ENCODE results near the gene WDTC1. TPM values are rescaled to one million over a fixed set of nuclear protein-coding genes. Genes with fewer than 3 reads are reported as not detected.

The WDTC1 gene
- total and polyA plus RNA-seq, 10 donors, result 7.7 to 56.5 (median 44.1) TPM

DNA sequence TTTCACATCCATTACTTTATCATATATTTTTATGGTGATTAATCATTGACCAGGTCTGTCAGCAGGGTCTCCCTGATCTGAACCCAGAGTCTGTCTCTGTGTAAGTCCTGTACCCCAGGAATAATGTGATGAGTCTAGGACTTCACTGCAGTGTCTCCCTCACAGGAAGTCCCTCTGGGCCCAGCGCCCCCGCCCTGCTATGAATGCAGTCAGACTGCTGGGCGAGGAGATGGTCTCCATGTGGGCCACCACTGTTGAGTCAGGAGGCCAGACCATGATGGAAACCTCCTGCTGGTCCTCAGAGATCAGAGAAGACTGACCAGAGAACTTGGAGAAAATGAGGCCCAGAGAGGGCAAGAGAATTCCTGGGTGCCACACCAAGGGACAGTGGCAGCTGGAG, 97.0 kb downstream of the WDTC1 start:
- peak overlapping the region in 4 of 8 donors; percentile 16 to 63 (median 46) for H3K27ac ChIP-seq
- no peaks in the 10 kb centered on the region for H3K9me3 ChIP-seq
- intact Hi-C loops (cut with DNase I; ENCODE audit: low total_unique reads), result no loop called here
- WGBS, 5 donors, result 85 to 97% (median 90%) methylated on average over 3 of the region's 3 CpGs
- H3K27me3 ChIP-seq (replicated peaks in 1 of 7), result no peaks in the 10 kb centered on the region
- peaks cover 4 to 100% (median 63%) of the 10 kb centered on the region in 6 donors for H3K36me3 ChIP-seq
- DNase-seq, result peak; percentile 58
- H3K4me1 ChIP-seq, result peaks cover 21 to 69% (median 42%) of the 10 kb centered on the region in 6 donors
- no peak for TF ChIP-seq POLR2AphosphoS5 (IDR thresholded peaks at IDR 0.05)
- no peak for TF ChIP-seq POLR2A (IDR thresholded peaks at IDR 0.05)
- TF ChIP-seq, protein P1, sequence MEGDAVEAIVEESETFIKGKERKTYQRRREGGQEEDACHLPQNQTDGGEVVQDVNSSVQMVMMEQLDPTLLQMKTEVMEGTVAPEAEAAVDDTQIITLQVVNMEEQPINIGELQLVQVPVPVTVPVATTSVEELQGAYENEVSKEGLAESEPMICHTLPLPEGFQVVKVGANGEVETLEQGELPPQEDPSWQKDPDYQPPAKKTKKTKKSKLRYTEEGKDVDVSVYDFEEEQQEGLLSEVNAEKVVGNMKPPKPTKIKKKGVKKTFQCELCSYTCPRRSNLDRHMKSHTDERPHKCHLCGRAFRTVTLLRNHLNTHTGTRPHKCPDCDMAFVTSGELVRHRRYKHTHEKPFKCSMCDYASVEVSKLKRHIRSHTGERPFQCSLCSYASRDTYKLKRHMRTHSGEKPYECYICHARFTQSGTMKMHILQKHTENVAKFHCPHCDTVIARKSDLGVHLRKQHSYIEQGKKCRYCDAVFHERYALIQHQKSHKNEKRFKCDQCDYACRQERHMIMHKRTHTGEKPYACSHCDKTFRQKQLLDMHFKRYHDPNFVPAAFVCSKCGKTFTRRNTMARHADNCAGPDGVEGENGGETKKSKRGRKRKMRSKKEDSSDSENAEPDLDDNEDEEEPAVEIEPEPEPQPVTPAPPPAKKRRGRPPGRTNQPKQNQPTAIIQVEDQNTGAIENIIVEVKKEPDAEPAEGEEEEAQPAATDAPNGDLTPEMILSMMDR (IDR thresholded peaks at IDR 0.05 in 8 of 11, conservative IDR thresholded peaks at IDR 0.05 in 3 of 11), result no peak
- H3K4me3 ChIP-seq, result no peak overlapping the region

DNA sequence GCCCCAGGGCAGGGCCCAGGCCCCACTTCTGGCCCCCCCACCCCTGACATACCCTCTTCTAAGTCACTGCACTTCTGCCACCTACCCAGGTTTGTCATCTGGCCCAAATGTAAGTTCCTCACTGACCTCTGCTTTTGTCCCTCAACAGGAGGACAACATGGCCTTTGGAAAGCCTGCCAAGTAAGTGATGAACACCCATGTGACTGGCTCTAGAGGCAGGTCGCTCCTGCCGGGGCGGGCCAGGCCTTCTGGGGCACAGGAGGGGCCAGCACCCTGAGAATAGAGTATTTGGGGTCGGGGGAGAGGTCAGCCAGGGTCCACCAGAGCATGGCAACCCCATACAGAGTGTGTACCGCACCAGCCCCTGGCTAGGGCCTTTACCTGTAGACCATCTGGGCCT, 97.5 kb downstream of the WDTC1 start:
- Histone ChIP-seq H3K4me1 (peaks cover 20 to 64% (median 39%) of the 10 kb centered on the region in 6 donors), H3K27me3 (replicated peaks in 1 of 7) (no peaks in the 10 kb centered on the region), H3K27ac (peak overlapping the region in 4 of 8 donors; percentile 16 to 63 (median 46)), H3K9me3 (no peaks in the 10 kb centered on the region), H3K36me3 (peaks cover 4 to 100% (median 66%) of the 10 kb centered on the region in 6 donors), H3K4me3 (no peak overlapping the region)
- intact Hi-C loops (cut with DNase I; ENCODE audit: low total_unique reads), result no loop called here
- DNase-seq, result peak; percentile 59
- TF ChIP-seq POLR2A (IDR thresholded peaks at IDR 0.05) (no peak), POLR2AphosphoS5 (IDR thresholded peaks at IDR 0.05) (no peak)
- TF ChIP-seq, protein P1 (IDR thresholded peaks at IDR 0.05 in 8 of 11, conservative IDR thresholded peaks at IDR 0.05 in 3 of 11), result no peak
- WGBS, 5 donors, result 83 to 93% (median 90%) methylated on average over 2 to 5 of the region's 5 CpGs

DNA sequence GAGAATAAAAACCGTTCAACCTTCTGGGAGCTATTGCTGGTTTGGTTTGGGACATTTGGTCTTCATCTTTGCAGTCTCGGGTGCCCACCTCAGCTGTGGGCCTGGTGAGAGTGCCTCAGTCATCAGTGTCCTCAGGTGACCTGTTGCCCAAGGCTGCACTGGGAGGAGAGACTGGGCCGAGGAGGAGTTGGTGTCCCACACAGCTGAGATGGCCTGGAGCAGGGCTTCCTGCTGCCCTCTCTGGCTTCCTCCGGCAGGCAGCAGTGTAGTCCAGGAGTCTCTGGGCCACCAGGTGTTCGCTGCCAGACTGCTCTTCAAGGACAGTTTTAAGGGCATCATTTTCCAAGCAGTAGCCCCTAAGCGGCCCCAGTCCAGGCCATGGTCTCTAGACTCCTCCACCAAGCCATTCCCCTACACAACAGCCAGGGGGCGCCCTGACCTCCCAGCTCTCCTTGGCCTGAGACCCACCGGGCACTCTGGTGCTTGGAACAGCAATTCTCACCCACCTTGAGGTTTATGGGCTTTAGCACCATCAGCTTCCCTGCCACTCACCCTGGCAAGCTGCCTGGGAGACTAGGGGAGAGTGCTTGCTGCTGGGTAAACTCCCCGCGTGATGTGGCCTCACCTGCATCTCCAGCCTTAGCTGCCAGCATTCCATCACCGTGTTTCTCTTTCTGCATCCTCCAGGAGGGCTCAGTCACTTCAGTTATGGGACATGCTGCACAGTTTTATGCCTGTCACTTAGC, 98.3 kb downstream of the WDTC1 start:
- intact Hi-C loops (cut with DNase I; ENCODE audit: low total_unique reads), result no loop called here
- Histone ChIP-seq H3K27ac (peak overlapping the region in 4 of 8 donors; percentile 16 to 63 (median 46)), H3K9me3 (no peaks in the 10 kb centered on the region), H3K4me1 (peaks cover 20 to 56% (median 32%) of the 10 kb centered on the region in 6 donors), H3K4me3 (no peak overlapping the region), H3K27me3 (replicated peaks in 1 of 7) (no peaks in the 10 kb centered on the region), H3K36me3 (peaks cover 4 to 100% (median 69%) of the 10 kb centered on the region in 6 donors)
- peak; percentile 89 for DNase-seq
- WGBS, 5 donors, result 57 to 94% (median 66%) methylated on average over 5 to 11 of the region's 11 CpGs
- TF ChIP-seq POLR2AphosphoS5 (IDR thresholded peaks at IDR 0.05) (peak; percentile 26 to 41 (median 34)), POLR2A (IDR thresholded peaks at IDR 0.05) (no peak)
- TF ChIP-seq, protein P1 (IDR thresholded peaks at IDR 0.05 in 8 of 11, conservative IDR thresholded peaks at IDR 0.05 in 3 of 11), result peak; percentile 70 to 93 (median 88)

DNA sequence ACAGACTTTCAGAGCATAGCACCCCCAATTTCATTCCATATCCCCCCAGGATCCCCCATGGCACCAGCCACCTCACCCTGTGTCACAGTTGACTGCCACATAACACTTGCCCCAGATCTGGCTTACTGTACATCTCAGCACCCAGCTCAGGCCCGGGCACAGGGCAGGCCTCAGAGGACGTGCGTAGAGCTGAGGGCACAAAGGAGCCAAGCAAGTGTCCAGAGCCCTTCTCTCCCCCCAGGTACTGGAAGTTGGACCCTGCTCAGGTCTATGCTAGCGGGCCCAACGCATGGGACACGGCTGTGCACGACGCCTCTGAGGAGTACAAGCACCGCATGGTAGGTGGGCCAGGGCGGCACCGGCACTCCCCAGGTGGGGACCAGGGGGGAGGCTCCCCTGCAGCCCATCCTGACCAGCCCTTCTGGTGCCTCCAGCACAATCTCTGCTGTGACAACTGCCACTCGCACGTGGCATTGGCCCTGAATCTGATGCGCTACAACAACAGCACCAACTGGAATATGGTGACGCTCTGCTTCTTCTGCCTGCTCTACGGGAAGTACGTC, 99.4 kb downstream of the WDTC1 start:
- H3K27me3 ChIP-seq (replicated peaks in 1 of 7), result no peaks in the 10 kb centered on the region
- WGBS, 5 donors, result 92 to 95% (median 95%) methylated on average over 17 of the region's 17 CpGs; no CpG with 5 or more reads in 1 of the 5 donors
- no peak for DNase-seq
- H3K9me3 ChIP-seq, result no peaks in the 10 kb centered on the region
- H3K27ac ChIP-seq, result no peak overlapping the region
- intact Hi-C loops (cut with DNase I; ENCODE audit: low total_unique reads), result no loop called here
- peaks cover 14 to 47% (median 23%) of the 10 kb centered on the region in 6 donors for H3K4me1 ChIP-seq
- no peak overlapping the region for H3K4me3 ChIP-seq
- H3K36me3 ChIP-seq, result peaks cover 4 to 100% (median 70%) of the 10 kb centered on the region in 6 donors
- TF ChIP-seq POLR2AphosphoS5 (IDR thresholded peaks at IDR 0.05), result peak in 1 of 3 donors; percentile 47
- TF ChIP-seq POLR2A (IDR thresholded peaks at IDR 0.05), result no peak

All from spleen (tissue), 11 donors.